ENCODE measurements around the gene FUS. TPM values are rescaled to one million over a fixed set of nuclear protein-coding genes. Genes with fewer than 3 reads are reported as not detected.

FUS gene
- total and polyA plus RNA-seq, 2 of the 8 experiments (the other 6 are each of a cell fraction or from before 2014, with no cell fraction given): 484 to 685 TPM

GRCh38 chr16:31138621-31139578, 41.0 kb upstream of the FUS start (continued):
- TF ChIP-seq ASH2L (IDR thresholded peaks at IDR 0.05; ENCODE audit: low read length) (no peak), SIN3A (conservative IDR thresholded peaks at IDR 0.05 in 1 of 2, IDR thresholded peaks at IDR 0.05 in 1 of 2; ENCODE audit: low read depth in 1 of 2, low read length in 2 of 2) (no peak), TAF1 (IDR thresholded peaks at IDR 0.05; ENCODE audit: low read depth, low read length) (0 out of 2 replicates have a peak, but pooled peaks have one; percentile 13), CREB1 (IDR thresholded peaks at IDR 0.05) (no peak), BACH1 (IDR thresholded peaks at IDR 0.05; ENCODE audit: low read length) (peak; percentile 35; the same call in 1 of the 2 replicates), ZNF274 (IDR thresholded peaks at IDR 0.05; ENCODE audit: borderline replicate concordance, extremely low read depth, low read length) (no peak), CHD1 (IDR thresholded peaks at IDR 0.05; ENCODE audit: low read depth, low read length) (no peak), SIX5 (IDR thresholded peaks at IDR 0.05; ENCODE audit: low read depth, low read length) (no peak), E2F6 (IDR thresholded peaks at IDR 0.05) (peak; percentile 60; the same call in 1 of the 2 replicates), POLR2A (IDR thresholded peaks at IDR 0.05; ENCODE audit: control extremely low read depth in 1 of 2, low read depth in 2 of 2, low read length in 2 of 2) (peak in 1 of 2 experiments; percentile 55; a peak in 1 of 3 replicates), RNF2 (IDR thresholded peaks at IDR 0.05; ENCODE audit: borderline replicate concordance, low read depth, low read length, missing control alignments, poor library complexity, severe bottlenecking) (no peak)
